Putamen (tissue), 1 donor: Measurements from ENCODE around the gene ALDH1A1.
A peak's percentile ranks its signal among the peaks of the same experiment; 100 is the strongest.

Source experiments
- DNase-seq: peaks from one replicate; pipeline ENCODE4 v3.0.0-alpha.2; 2016; ENCODE audit warnings: low spot score

Gene ALDH1A1

GRCh38 chr9:72952914-72953313 lies at the start of gene ALDH1A1:
Gene ALDH1A1, minus strand, starts transcription at chr9:72953053. Its CDS starts 53 bp downstream, at chr9:72953000.
- no peak for DNase-seq

- DNase-seq, result no peak
Observed at GRCh38 chr9:73001860-73002259, 49.0 kb upstream of the ALDH1A1 start.

- no peak for DNase-seq
Observed at GRCh38 chr9:72998363-72998762, 45.5 kb upstream of the ALDH1A1 start.

- DNase-seq, result no peak
Observed at GRCh38 chr9:72997387-72997995, 44.6 kb upstream of the ALDH1A1 start.

- DNase-seq, result no peak
Observed at GRCh38 chr9:72996684-72997314, 43.9 kb upstream of the ALDH1A1 start.

GRCh38 chr9:72996114-72996513 lies 43.3 kb upstream of the ALDH1A1 start:
- no peak for DNase-seq

GRCh38 chr9:72995131-72996024 lies 42.5 kb upstream of the ALDH1A1 start:
- no peak for DNase-seq

- DNase-seq, result no peak
Observed at GRCh38 chr9:72991772-72992171, 38.9 kb upstream of the ALDH1A1 start.

GRCh38 chr9:72990397-72991182 lies 37.7 kb upstream of the ALDH1A1 start:
- no peak for DNase-seq

- DNase-seq, result no peak
Observed at GRCh38 chr9:72986522-72987116, 33.8 kb upstream of the ALDH1A1 start.

- DNase-seq, result no peak
Observed at GRCh38 chr9:72985746-72986145, 32.9 kb upstream of the ALDH1A1 start.

- DNase-seq, result peak; percentile 12
Observed at GRCh38 chr9:72984991-72985390, 32.1 kb upstream of the ALDH1A1 start.

GRCh38 chr9:72984226-72984947 lies 31.5 kb upstream of the ALDH1A1 start:
- DNase-seq, result no peak

GRCh38 chr9:72983512-72984225 lies 30.8 kb upstream of the ALDH1A1 start:
- no peak for DNase-seq

GRCh38 chr9:72983056-72983455 lies 30.2 kb upstream of the ALDH1A1 start:
- DNase-seq, result no peak

- no peak for DNase-seq
Observed at GRCh38 chr9:72982146-72982799, 29.4 kb upstream of the ALDH1A1 start.

- DNase-seq, result no peak
Observed at GRCh38 chr9:72981433-72981832, 28.6 kb upstream of the ALDH1A1 start.

GRCh38 chr9:72980600-72981265 lies 27.9 kb upstream of the ALDH1A1 start:
- DNase-seq, result no peak

GRCh38 chr9:72980183-72980582 lies 27.3 kb upstream of the ALDH1A1 start:
- no peak for DNase-seq
